NCI-H1417 (cell line): Measurements from ENCODE around the gene C4BPA.

Source experiments
- DNase-seq, 3 experiments: peaks; one replicate each; lab custom pipeline; 2025; lab: John Stamatoyannopoulos, UW

C4BPA gene

GRCh38 chr1:207124389-207124788, 20.4 kb downstream of the C4BPA start:
- no peak for DNase-seq

DNA sequence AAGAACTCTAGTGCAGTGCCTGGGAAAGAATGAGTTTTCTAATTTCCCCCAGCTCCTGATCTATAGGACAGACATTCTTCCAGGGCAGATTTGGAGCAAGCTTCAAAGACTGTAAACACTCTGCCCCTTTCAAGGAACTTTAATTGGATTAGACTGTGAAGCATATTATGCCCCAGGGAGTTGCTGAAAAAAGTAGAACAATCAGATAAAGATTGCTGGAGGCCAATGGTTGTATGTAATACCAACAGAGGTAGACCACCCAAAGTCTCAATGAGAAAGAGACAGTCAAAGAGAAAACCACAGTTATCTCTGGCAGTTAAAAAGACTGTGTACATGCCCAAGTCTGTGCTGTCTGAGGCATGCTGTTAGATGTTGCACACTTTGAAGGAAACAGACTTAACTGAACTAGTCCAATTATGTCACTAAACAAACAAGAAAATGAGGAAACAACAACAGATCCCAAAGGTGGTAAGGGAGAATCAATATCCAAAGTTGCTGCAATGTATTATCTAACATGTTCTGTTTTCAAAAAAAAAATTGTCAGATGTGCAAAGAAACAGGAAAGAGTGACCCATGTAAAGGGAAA, 24.4 kb downstream of the C4BPA start:
- no peak for DNase-seq

GRCh38 chr1:207129053-207129452, 25.0 kb downstream of the C4BPA start:
- no peak for DNase-seq

DNA sequence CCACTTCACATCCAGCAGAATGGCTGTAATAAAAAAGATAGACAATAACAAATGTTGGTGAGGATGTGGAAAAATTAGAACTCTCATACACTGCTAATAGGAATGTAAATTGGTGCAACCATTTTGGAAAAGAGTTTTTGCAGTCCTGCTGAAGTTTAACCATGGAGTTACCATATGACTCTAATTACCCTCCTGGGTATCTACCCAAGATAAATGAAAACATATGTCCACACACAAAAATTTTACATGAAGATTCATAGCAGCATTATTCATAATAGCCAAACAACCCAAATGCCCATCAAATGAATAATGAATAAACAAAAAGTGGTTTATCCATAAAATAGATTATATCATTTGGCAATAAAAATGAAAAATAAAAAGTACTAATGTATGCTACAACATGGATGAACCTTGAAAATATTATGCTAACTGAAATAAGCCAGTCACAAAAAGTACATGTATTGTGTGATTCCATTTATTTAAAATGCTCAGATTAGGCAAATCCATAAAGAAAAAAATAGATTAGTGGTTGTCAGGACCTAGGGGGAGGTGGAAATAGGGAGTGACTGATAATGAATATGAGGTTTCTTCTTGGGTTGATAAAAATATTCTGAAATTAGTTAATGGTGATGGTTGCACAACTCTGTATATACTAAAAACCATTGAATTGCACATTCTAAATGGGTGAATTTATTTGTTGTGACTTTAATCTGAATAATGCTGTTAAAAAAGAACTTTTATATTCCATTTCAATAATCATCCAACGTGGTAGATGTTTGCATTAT, 26.4 kb downstream of the C4BPA start:
- no peak for DNase-seq

GRCh38 chr1:207131163-207131562, 27.1 kb downstream of the C4BPA start:
- DNase-seq, result no peak

DNA sequence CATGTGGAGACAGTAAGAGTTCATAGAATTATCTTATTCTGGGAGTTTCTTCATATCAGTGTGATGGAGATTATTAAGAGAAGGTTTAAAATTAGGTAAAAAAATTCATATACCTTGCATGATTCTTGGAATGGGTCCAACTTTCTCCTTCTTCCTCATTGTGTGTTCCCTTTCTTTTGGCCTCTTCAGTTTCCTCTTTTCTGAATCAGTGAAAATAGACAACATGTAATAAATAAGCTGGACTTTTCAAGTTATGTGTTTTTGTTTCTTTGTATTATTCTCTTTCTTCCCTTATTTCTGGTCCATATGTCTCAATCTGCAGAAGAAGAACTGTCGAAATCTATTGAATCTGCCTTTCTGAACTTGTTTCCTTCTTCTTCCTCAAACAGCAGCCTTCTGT, 30.5 kb downstream of the C4BPA start:
- no peak for DNase-seq

DNA sequence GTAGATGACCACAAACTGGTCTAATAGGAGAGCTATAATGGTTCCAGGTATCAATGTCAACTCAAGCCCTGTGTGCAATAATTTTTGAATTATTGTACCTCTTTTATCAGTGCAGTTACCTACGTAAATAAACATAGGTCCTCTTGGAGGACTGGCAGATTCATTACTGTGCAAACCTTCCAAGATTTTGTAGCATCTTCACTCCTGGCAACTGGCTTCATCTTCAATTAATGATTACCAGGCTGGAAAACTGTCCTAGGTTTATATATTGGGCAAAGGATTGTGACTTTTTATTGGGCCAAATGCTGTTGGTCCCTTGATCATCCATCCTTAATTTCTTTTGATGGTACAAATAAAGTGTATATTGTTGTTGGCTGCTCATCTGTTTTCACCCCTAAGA, 35.6 kb downstream of the C4BPA start:
- DNase-seq, result no peak

DNA sequence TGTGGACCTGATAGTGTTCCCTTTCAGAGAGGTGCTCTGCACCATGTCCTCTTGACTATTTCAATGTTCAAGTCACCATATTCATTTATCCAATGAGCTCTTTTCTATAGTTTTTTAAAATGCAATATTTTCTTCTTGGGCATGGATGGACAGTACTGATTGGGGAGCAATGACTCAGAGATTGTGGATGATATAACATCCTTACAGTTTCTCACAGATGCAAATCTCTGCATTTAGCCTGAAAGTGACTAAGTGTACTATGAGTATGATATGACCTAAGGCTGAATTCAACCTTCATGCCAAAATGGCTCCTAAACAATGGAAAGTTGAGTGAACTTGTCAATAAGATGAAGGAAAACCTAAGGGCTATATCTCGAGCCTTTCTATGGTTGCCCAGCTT, 36.5 kb downstream of the C4BPA start:
- DNase-seq, result no peak

GRCh38 chr1:207145401-207146058, 41.5 kb downstream of the C4BPA start:
- DNase-seq, result no peak

DNA sequence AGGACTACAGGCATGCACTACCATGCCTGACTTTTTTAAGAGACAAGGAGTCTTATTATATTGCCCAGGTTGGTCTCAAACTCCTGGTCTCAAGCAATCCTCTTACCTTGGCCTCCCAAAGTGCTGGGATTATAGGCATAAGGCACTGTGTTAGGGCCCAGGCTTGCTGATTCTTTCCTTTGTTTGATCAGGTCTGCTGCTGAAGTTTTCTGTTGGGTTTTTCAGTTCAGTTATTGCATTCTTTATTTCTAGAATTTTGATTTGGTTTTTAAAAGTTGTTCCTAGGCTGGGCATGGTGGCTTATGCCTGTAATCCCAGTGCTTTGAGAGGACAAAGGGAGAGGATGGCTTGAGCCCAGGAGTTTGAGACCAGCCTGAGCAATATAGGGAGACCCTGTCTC, 47.9 kb downstream of the C4BPA start:
- no peak for DNase-seq

DNA sequence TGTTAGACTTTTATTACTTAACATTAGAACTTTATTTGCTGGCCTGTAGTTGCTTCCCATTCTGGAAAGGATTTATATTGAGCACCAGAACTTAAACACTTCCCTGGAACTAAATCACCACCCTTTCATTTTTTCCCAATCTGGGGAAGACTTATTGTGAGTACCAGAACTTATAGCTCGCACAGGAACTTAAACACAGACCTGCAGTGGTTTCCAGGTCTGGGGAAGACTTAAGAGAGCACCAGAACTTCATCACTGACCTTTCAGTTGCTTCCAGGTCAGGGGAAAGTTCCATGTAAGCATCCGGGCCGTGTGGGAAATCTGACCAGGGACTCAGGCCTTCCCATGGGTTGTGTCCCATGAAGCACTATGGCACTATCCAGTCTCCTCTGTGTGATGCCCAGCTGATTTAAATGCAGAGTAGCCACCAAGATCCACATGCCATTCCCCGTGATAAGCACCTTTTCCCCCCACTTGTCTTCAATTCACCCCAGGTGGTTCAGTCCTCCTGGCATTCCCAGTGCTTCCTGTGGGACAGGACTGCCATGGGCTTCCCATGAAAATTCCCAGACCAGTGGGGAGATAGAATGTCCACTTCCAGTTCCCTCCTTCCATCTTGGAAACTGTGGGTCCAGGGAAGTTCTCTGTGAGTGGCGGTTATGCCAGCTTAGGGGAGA, 48.9 kb downstream of the C4BPA start:
- no peak for DNase-seq

- no peak for DNase-seq
Measured at GRCh38 chr1:207155028-207155427, 51.0 kb downstream of the C4BPA start.

DNA sequence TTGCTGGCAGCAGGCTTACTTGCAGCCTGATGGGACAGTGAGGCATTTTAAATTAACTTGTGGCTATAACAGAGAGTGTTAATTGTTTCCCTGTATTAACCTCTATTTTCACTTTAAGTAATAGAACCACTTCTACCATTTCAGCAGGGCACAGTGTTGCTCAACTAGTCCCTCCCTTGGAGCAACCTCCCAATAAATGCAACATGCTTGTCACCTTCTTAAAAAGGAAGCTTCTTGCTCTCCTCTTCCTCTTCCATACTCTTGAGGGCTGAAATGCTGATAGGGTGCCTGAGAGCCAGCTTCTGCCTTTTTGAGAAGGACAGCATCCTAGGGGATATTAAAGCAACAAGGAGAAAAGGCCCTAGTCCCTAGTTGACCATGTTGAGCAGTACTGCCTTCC, 52.1 kb downstream of the C4BPA start:
- no peak for DNase-seq

- no peak for DNase-seq
Measured at GRCh38 chr1:207156826-207157225, 52.8 kb downstream of the C4BPA start.

GRCh38 chr1:207164086-207164485, 60.1 kb downstream of the C4BPA start:
- DNase-seq, result no peak

GRCh38 chr1:207172321-207172720, 68.3 kb downstream of the C4BPA start:
- peak in 1 of 3 experiments; percentile 20 for DNase-seq

DNA sequence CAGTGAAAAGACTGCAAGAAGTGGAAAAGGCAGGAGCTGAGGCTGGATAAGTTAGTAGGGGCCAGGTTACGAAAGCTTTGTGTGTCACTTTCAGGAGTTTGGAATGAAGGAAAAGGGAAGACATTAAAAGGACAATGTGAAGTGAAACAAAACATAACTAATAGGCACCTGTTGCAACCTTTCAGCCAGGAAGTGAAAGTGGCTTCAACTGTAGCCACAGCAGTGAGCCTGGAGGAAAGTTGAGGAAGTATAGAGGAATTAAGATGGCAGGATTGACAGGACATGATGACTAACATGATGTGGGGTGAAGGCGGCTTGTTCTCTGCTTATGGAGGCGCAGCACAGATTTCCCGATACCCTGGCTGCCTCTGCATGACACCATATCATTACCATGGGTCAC, 68.9 kb downstream of the C4BPA start:
- DNase-seq, result no peak

GRCh38 chr1:207173396-207173795, 69.4 kb downstream of the C4BPA start:
- DNase-seq, result no peak

GRCh38 chr1:207174913-207175312, 70.9 kb downstream of the C4BPA start:
- DNase-seq, result no peak

GRCh38 chr1:207179036-207179435, 75.0 kb downstream of the C4BPA start:
- no peak for DNase-seq

GRCh38 chr1:207181847-207182246, 77.8 kb downstream of the C4BPA start:
- peak in 1 of 3 experiments; percentile 5 for DNase-seq

DNA sequence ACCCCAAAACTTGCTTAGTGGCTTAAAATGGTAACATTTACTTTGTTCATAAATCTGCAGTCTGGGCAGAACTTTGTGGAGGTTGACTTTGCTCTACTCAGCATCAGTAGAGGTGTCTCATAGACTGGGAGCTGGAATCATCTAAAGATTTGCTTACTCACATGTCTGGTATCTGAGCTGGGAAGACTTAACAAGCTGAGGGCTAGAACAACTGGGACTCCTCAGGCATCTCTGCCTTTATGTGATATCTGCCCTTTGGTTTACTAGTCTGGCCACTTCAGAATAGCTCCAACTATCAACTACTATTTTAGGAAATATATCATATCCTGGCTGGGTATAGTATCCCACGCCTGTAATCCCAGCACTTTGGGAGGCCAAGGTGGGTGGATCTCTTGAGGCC, 82.5 kb downstream of the C4BPA start:
- no peak for DNase-seq

DNA sequence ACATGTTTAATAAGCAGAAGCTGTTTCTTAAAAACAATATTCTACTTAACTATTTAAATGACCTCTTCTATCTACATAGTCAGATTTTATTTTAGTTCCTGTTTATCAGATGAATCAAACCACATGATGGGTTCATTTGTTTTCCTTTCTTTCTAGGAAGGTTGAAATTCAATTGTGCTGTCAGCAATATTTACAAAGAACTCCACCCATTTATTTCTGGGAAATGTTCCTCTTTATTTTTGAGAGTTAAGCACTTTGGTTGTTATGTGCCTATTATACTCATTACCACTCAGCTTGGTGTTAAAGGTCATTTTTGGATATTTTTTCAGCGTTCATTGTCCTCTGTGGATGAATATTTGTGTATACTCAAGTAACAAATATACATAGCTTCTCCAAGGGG, 84.9 kb downstream of the C4BPA start:
- peak in 1 of 3 experiments; percentile 9 for DNase-seq
